Uterus (tissue), 4 donors: ENCODE results near the gene AQR. TPM values are rescaled to one million over a fixed set of nuclear protein-coding genes. Genes with fewer than 3 reads are reported as not detected.

Experiments
- DNase-seq, 2 donors: peaks; one replicate each; pipeline ENCODE4 v3.0.0-alpha.2; 2019 to 2020
- H3K27ac ChIP-seq, 2 donors: fragments of 200-600 bp; sonication (generic); 1 replicate in 1 of 2; 2 replicates in 1 of 2; pipeline ENCODE4 v1.5.1; 2016 to 2018
- H3K27me3 ChIP-seq, 2 donors: fragments of 200-600 bp; sonication (generic); one replicate each; pipeline ENCODE4 v1.5.1; 2018 to 2019; ENCODE audit warnings: control low read depth in 1 of 2
- H3K36me3 ChIP-seq, 2 donors: fragments of 200-600 bp; sonication (generic); one replicate each; pipeline ENCODE4 v1.5.1; 2019; ENCODE audit warnings: control low read depth in 1 of 2
- H3K4me1 ChIP-seq, 2 donors: fragments of 200-600 bp; sonication (generic); one replicate each; pipeline ENCODE4 v1.5.1; 2018 to 2019; ENCODE audit warnings: control low read depth in 1 of 2
- H3K4me3 ChIP-seq, 2 donors: fragments of 200-600 bp; sonication (generic); 1 replicate in 1 of 2; 2 replicates in 1 of 2; pipeline ENCODE4 v1.5.1; 2018 to 2019; ENCODE audit warnings: mild to moderate bottlenecking in 1 of 2
- H3K9me3 ChIP-seq, 2 donors: fragments of 200-600 bp; sonication (generic); one replicate each; pipeline ENCODE4 v1.5.1; 2019; ENCODE audit warnings: control low read depth in 1 of 2
- POLR2A ChIP-seq, 2 donors: fragments of 450-650 bp; IDR thresholded peaks; one replicate each; pipeline ENCODE4 v1.6.1; 2016; ENCODE audit warnings: antibody characterized with exemption in 2 of 2, mild to moderate bottlenecking in 1 of 2, moderate library complexity in 1 of 2
- intact Hi-C: fragments of 100-400 bp; cut with DNase I; formaldehyde crosslinking; loops from one replicate; pipeline ENCODE4 v1.15.1; 2023; ENCODE audit warnings: low total_unique reads
- total RNA-seq, 4 donors: library from RNA; depleted of rRNA in 3 of 4; stranded (reverse); fragments of >200 nt in 3 of 4; gene quantifications; one replicate each; pipeline versions ENCODE4 v1.1.0 to v1.2.4, GENCODE V29; 2014 to 2023
- TF ChIP-seq, protein P1 (sequence below), 4 experiments: fragments of 200-600 bp in 2 of 4; fragments of 450-650 bp in 2 of 4; sonication (generic) in 2 of 4; IDR thresholded peaks; one replicate each; pipeline ENCODE4 v1.5.1; 2016 to 2019; ENCODE audit warnings: antibody characterized with exemption in 4 of 4, mild to moderate bottlenecking in 2 of 4, moderate library complexity in 1 of 4
- donor health status: DM: yes; HTN: yes; CAD: no.

AQR gene
- total RNA-seq, 4 donors from 2014 or later: 13.1 to 52.7 (median 33.3) TPM

DNA sequence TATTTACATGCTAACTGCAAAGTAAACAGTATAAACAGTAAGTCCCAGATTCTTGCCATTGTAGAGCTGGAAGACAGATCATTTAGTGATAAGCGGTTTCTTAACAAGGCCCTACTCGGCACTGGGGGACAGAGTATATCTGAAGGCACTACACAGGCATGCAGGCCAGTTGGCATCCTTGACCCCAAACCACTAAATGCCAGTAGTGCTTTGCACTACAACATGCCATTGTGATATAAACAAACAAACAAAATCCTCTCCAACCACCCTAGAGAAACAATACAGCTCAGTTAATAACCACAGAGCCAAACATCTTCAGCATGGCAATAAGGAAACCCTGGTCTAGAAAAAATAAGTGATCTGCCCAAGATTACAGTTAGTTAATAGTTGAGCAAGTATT, 5.3 kb downstream of the AQR start:
- Histone ChIP-seq H3K27me3 (no peaks in the 10 kb centered on the region), H3K27ac (no peak overlapping the region), H3K4me3 (no peak overlapping the region), H3K36me3 (no peaks in the 10 kb centered on the region), H3K9me3 (no peaks in the 10 kb centered on the region), H3K4me1 (peaks cover 0 to 5% of the 10 kb centered on the region in 2 donors)
- DNase-seq: no peak
- TF ChIP-seq, protein P1, sequence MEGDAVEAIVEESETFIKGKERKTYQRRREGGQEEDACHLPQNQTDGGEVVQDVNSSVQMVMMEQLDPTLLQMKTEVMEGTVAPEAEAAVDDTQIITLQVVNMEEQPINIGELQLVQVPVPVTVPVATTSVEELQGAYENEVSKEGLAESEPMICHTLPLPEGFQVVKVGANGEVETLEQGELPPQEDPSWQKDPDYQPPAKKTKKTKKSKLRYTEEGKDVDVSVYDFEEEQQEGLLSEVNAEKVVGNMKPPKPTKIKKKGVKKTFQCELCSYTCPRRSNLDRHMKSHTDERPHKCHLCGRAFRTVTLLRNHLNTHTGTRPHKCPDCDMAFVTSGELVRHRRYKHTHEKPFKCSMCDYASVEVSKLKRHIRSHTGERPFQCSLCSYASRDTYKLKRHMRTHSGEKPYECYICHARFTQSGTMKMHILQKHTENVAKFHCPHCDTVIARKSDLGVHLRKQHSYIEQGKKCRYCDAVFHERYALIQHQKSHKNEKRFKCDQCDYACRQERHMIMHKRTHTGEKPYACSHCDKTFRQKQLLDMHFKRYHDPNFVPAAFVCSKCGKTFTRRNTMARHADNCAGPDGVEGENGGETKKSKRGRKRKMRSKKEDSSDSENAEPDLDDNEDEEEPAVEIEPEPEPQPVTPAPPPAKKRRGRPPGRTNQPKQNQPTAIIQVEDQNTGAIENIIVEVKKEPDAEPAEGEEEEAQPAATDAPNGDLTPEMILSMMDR (IDR thresholded peaks at IDR 0.05): no peak
- TF ChIP-seq POLR2A (IDR thresholded peaks at IDR 0.05): no peak
- intact Hi-C loops: no loop called here

DNA sequence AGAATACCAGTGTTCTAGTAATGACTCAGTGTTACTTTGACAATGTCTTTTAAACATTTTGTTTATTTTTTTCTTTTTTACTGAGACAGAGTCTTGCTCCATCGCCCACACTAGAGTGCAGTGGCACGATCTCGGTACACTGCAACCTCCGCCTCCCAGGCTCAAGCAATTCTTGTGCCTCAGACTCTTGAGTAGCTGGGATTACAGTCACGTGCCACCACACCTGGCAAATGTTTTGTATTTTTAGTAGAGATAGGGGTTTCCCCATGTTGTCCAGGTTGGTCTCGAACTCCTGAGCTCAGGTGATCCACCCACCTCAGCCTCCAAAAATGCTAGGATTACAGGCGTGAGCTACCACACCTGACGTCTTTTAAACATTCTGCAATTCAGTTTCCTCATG, 15.7 kb downstream of the AQR start:
- H3K36me3 ChIP-seq: no peaks in the 10 kb centered on the region
- intact Hi-C loops: no loop called here
- DNase-seq: no peak
- no peak overlapping the region for H3K27ac ChIP-seq
- no peaks in the 10 kb centered on the region for H3K4me1 ChIP-seq
- H3K9me3 ChIP-seq: no peaks in the 10 kb centered on the region
- TF ChIP-seq POLR2A (IDR thresholded peaks at IDR 0.05): no peak
- TF ChIP-seq, protein P1 (IDR thresholded peaks at IDR 0.05): no peak
- H3K4me3 ChIP-seq: no peak overlapping the region
- no peaks in the 10 kb centered on the region for H3K27me3 ChIP-seq

DNA sequence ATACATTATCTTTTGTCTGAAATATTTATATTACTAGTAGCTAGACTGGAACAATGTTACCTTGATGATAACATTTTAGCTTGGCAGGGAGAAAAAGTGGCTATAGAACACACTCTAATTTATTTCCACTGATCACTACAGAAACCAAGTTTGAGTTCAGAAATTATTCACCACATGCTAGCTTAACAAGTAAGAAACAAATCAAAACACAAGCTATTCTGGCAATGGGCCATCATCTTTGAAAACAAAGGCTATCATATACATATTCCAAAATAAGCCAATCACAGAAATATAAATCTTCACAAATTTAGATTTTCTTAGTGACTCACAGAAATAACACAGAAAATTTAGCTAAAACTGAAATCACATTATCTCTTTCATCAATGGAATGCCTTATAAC, 17.1 kb downstream of the AQR start:
- intact Hi-C loops: no loop called here
- Histone ChIP-seq H3K27me3 (no peaks in the 10 kb centered on the region), H3K4me1 (no peaks in the 10 kb centered on the region), H3K36me3 (no peaks in the 10 kb centered on the region), H3K4me3 (no peak overlapping the region), H3K9me3 (no peaks in the 10 kb centered on the region), H3K27ac (no peak overlapping the region)
- DNase-seq: no peak
- TF ChIP-seq, protein P1 (IDR thresholded peaks at IDR 0.05): no peak
- no peak for TF ChIP-seq POLR2A (IDR thresholded peaks at IDR 0.05)

DNA sequence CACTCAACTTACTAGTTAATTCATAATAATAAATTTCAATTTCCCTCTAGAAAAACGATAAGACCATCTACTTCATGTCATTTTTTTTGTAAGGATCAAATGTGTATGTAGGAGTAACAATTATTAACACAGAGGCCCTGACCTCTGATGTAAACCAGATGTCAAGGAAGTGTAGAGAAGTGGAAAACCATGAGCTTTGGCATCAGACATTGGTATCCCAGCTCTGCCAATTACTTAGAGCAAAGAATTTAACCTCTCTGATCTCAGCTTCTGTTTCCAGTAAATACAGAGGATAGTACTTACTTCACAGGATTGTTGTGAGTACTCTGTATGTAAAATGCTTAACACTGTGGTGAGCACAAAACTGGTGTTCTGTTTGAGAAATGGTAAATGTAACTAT, 17.5 kb downstream of the AQR start:
- H3K4me3 ChIP-seq: no peak overlapping the region
- no peaks in the 10 kb centered on the region for H3K9me3 ChIP-seq
- DNase-seq: no peak
- H3K27ac ChIP-seq: no peak overlapping the region
- H3K27me3 ChIP-seq: no peaks in the 10 kb centered on the region
- intact Hi-C loops: no loop called here
- H3K36me3 ChIP-seq: no peaks in the 10 kb centered on the region
- no peaks in the 10 kb centered on the region for H3K4me1 ChIP-seq
- TF ChIP-seq, protein P1 (IDR thresholded peaks at IDR 0.05): no peak
- TF ChIP-seq POLR2A (IDR thresholded peaks at IDR 0.05): no peak

DNA sequence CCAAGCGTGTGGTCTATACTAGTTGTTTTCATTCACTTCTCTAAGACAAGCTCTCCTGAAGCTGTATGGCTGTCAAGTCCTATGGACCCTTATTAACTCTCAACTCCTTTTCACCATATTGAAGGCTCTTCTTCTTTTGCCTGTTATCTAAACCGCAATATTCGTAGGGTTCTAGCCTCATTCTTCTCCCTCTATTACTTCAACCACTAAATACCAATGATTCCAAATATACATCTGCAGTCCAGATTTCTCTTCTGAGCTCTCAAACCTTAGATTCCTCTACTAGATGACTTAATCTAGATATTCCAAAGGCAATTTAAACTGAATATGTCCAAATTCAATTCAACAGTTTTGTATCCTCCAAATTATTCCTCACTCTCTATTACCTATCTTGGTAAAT, 24.6 kb downstream of the AQR start:
- Histone ChIP-seq H3K27me3 (no peaks in the 10 kb centered on the region), H3K4me1 (no peaks in the 10 kb centered on the region), H3K4me3 (no peak overlapping the region), H3K9me3 (no peaks in the 10 kb centered on the region), H3K27ac (no peak overlapping the region), H3K36me3 (no peaks in the 10 kb centered on the region)
- intact Hi-C loops: no loop called here
- DNase-seq: no peak
- TF ChIP-seq, protein P1 (IDR thresholded peaks at IDR 0.05): no peak
- TF ChIP-seq POLR2A (IDR thresholded peaks at IDR 0.05): no peak
